Measurements from ENCODE around the gene HLA-B. TPM values are rescaled to one million over a fixed set of nuclear protein-coding genes. Genes with fewer than 3 reads are reported as not detected.
"Not testable (repeated sequence)": the region's sequence is repeated elsewhere in the genome, so short reads cannot be mapped to it uniquely, and the experiment has no call there.

The HLA-B gene
- 475 and 661 TPM in 2 replicates for total RNA-seq

DNA sequence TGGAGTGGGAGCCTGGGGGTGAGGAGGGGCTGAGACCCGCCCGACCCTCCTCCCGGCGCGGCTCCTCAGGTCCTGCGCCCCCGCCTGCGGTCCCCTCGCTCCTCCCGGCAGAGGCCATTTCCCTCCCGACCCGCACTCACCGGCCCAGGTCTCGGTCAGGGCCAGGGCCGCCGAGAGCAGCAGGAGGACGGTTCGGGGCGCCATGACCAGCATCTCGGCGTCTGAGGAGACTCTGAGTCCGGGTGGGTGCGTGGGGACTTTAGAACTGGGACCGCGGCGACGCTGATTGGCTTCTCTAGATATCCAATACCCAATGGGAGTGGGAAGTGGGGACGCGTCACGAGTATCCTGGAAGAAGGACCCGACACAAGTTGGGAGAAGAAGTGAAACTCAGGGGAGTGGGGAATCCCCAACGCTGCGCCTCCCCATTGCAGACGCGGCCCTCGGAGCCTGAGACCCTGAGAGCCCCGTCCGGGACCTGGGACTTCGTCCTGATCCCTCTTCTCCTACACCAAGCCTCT is at the start of gene HLA-B:
Gene HLA-B, minus strand, starts transcription at position 234 of the 521 bp plus-strand sequence. Its CDS starts 21 bp downstream, at position 213.
- TF ChIP-seq, protein P1, sequence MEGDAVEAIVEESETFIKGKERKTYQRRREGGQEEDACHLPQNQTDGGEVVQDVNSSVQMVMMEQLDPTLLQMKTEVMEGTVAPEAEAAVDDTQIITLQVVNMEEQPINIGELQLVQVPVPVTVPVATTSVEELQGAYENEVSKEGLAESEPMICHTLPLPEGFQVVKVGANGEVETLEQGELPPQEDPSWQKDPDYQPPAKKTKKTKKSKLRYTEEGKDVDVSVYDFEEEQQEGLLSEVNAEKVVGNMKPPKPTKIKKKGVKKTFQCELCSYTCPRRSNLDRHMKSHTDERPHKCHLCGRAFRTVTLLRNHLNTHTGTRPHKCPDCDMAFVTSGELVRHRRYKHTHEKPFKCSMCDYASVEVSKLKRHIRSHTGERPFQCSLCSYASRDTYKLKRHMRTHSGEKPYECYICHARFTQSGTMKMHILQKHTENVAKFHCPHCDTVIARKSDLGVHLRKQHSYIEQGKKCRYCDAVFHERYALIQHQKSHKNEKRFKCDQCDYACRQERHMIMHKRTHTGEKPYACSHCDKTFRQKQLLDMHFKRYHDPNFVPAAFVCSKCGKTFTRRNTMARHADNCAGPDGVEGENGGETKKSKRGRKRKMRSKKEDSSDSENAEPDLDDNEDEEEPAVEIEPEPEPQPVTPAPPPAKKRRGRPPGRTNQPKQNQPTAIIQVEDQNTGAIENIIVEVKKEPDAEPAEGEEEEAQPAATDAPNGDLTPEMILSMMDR (IDR thresholded peaks at IDR 0.05; ENCODE audit: insufficient read depth, low read depth, low read length): no peak
- DNase-seq (ENCODE audit: low read depth): peak; percentile 95
- H3K4me3 ChIP-seq (ENCODE audit: low read depth, low read length): peak within 1 kb of the TSS; percentile 73

DNA sequence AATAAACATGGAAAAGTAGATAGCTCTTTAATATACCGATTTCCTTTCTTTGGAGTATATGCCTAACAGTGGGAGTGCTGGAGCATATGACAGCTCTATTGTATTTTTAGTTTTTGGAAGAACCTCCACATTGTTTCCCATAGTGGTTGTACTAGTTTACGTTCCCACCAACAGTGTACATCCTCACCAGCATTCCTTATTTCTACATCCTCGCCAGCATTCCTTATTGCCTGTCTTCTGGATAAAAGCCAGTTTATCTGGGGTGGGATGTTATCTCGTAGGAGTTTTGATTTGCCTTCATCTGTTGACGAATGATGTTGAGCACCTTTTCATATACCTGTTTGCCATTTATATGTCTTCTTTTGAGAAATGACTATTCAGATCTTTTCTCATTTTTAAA is 49.0 kb upstream of the HLA-B start:
- TF ChIP-seq, protein P1 (IDR thresholded peaks at IDR 0.05; ENCODE audit: insufficient read depth, low read depth, low read length): no peak
- H3K4me3 ChIP-seq (ENCODE audit: low read depth, low read length): no peak overlapping the region
- no peak for DNase-seq (ENCODE audit: low read depth)

DNA sequence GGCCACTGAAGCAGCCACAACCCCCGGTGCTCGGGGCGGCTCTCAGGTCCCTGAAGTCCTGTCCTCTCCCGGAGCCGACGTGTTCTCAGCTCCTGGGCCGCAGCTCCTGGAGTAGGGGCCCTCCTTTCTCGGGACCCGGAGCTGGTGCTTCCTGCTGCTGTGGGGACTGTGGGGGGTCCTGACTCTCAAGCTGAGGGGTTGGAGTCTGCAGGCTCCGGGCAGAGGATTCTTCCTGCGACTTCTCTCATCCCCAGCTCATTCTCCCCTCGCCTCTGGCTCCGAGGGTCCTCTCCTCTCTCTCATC is 47.0 kb upstream of the HLA-B start:
- DNase-seq (ENCODE audit: low read depth): not testable (repeated sequence)
- peak overlapping the region; percentile 86 for H3K4me3 ChIP-seq (ENCODE audit: low read depth, low read length)

GRCh38 chr6:31403283-31404060 is 46.5 kb upstream of the HLA-B start, which contains the start of gene MICA:
TSS of gene MICA (plus strand) at chr6:31403595. CDS start at chr6:31403633, 38 bp downstream.
- peak within 1 kb of the TSS; percentile 86 for H3K4me3 ChIP-seq (ENCODE audit: low read depth, low read length)
- TF ChIP-seq, protein P1 (IDR thresholded peaks at IDR 0.05; ENCODE audit: insufficient read depth, low read depth, low read length): no peak

GRCh38 chr6:31402324-31403282 is 45.6 kb upstream of the HLA-B start:
- peak overlapping the region; percentile 86 for H3K4me3 ChIP-seq (ENCODE audit: low read depth, low read length)
- TF ChIP-seq, protein P1 (IDR thresholded peaks at IDR 0.05; ENCODE audit: insufficient read depth, low read depth, low read length): no peak
- peak; percentile 39 for DNase-seq (ENCODE audit: low read depth)

More at GRCh38 chr6:31403283-31404060, 46.5 kb upstream of the HLA-B start, which contains the start of gene MICA:
- DNase-seq (ENCODE audit: low read depth): peak; percentile 87

DNA sequence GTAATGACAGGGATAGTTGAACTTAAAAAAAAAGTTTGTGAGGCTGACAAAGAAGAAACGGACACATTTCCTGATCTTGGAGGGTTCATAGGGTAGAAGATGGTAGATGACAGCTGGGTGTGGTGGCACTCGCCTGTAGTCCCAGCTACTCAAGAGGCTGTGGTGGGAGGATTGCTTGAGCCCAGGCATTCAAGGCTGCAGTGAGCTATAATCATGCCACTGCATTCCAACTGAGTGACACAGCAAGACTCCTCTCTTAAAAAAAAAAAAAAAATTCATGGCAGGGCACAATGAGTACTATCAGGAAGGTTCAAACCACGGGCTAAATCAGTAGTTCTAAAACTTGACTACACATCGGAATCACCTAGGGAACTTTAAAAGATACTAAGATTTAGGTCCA is 44.4 kb upstream of the HLA-B start:
- peak; percentile 79 for DNase-seq (ENCODE audit: low read depth)
- TF ChIP-seq, protein P1 (IDR thresholded peaks at IDR 0.05; ENCODE audit: insufficient read depth, low read depth, low read length): no peak
- H3K4me3 ChIP-seq (ENCODE audit: low read depth, low read length): peak overlapping the region; percentile 86

Data from fibroblast of villous mesenchyme (primary cell).